ENCODE data around the gene XRN1.
"Not testable (repeated sequence)": the region's sequence is repeated elsewhere in the genome, so short reads cannot be mapped to it uniquely, and the experiment has no call there.

The XRN1 gene

DNA sequence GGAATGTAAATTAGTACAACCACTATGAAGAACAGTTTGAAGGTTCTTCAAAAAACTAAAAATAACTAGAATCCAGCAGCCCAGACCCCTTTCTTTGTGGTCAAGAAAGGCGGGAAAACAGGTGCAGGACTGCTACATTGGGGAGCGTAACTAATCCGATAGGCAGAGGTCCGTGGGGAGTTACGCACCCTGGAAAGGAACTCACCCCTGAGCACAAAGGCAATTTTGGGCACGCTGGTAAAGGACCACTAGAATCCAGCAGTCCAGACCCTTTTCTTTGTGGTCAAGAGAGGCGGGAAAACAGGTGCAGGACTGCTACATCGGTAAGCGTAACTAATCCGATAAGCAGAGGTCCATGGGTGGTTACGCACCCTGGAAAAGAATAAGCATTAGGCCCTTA lies 9.7 kb downstream of the XRN1 start:
- not testable (repeated sequence) for DNase-seq (ENCODE audit: low read depth)

DNA sequence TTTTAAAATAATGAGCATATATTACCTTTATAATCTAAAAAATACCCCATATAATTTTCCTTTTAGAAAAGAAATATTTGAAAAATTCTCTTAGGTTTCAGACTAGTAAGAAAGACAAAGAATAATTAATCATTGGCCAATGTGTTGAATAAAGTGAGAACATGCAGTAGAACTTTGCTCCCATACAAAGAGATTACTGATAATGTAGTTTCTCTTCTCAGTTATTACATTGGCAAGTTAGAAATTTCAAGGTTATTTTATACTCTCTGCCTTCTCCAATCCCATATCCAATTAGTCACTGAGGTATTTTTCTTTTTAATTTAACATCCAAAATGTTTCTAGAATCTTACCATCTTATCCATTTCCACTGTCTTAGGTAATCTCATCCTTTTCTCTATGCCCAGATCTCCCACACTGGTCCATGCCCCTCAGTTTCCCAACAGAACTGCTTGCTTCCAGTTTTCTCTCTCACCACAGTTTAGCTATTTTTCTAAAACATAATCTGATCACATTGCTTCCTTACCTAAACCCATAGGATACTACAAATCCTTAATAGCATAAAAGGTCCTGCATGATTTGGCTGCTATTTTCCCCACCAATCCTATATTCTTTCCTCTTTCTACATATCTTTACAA lies 10.8 kb downstream of the XRN1 start:
- no peak for DNase-seq (ENCODE audit: low read depth)

DNA sequence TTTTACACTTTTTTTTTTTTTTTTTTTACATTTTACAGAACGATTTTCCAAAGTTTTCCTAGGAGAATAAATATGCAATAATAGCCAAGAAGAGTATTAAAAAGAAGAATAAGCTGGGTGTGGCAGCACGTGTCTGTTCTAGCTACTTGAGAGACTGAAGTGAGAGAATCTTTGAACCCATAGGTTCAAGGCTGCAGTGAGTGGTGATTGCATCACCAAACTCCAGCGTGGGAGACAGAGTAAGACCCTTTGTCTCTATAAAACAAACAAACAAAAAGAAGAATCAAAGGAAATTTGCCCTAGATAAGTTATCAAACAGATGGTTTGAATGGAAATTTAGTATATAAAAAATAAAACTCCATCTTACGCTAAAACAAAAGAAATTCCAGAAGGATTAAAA lies 13.3 kb downstream of the XRN1 start:
- no peak for DNase-seq (ENCODE audit: low read depth)

DNA sequence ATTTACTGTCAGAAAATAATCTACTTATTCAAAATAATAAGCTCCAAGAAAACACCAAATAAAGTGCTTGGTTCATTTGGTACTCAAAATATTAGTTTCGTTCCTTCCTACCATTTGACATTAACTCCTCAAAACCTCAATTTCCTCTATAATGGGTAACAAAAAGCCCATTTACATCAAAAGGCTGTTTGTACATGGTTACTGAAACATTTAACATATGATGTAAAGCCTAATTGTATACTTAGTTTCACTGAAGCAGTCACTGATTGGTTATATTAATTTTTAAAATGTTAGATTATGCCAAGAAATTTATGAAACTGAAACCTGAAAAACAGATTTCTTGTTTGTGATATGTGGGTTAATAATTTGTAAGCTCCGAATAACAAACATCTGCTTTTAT lies 14.7 kb downstream of the XRN1 start:
- no peak for DNase-seq (ENCODE audit: low read depth)

DNA sequence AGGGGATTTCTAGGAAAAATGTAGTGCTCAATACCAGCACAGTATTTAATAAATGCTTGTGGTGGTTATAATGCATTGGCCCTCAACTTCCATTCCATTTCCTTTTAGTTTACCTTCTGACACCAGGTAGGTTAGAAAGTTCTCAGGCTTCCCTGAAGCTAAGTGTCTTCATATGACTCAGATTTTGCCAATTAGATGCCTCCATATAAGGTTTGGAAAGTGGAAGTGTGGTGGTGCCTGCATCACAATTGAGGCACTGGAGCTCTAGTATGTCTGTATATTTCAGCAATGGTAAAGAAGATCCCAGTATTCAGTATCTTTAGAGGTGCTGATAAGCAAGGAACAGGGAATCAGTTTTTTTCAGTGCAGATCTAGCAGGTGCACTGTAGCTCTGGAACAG lies 18.3 kb downstream of the XRN1 start:
- DNase-seq (ENCODE audit: low read depth), result no peak

DNA sequence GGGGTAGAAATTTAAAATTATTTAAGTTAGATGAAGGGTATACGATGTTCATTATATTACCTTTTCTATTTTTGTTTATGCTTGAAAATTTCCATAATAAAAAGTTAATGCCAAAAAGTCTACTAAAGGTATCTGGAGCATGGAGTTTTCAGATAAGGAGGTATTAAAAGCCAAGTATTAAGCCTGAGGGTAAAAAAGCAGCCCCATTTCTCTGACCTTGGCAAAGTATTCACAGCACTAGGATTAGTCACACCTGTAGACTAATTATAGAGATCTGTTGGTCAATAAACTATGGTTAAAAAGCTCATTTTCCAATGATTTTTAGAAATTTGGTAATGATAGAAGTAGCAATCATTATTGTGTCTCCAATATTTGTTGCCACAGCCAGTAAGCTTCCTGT lies 23.1 kb downstream of the XRN1 start:
- DNase-seq (ENCODE audit: low read depth), result no peak

DNA sequence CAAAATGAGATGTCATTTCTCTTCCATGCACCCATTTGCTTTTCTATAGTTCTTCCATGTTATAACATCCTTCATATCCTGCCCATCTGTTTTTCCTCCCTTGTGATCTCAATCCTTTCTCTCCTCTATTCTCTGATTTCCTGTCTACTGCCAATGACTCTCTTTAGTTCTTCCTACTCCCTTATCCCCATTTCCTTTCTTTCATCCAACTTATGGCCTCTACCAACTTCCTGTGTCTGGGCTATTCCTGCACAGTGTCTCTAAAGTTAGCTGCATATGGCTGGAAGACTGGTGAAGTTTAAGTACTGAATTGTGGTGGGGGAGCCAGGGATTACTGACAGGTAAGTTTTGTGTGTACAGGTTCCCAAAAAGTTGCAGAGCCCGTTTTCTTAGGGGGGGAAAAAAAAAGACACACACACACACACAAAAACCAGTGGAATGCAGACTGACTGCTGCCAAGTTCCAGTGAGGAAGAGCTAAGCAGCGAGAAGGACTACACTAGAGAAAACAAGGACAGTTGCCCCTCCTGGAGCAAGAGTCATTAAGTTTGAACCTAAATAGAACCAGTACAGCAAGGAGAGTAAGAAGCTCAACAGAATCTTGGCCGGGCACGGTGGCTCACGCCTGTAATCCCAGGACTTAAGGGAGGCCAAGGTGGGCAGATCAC lies 28.8 kb downstream of the XRN1 start:
- no peak for DNase-seq (ENCODE audit: low read depth)

DNA sequence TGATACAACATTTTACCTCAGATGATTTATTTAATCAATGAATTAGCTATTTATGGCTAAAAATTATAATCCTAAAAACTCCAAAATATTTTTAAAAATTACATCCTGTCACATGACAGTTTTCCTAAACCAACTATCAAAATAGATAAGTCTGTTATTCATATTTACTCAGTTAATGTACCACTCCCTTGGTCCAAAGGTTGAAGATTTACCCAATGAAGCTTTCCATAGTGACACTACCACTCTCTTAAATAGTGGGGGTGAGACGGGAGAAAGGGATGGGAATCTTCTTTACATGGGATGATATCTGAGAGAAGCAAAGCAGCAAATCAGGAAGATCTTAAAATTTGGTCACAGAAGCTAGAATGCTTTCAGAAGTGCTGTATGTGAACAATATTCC lies 30.5 kb downstream of the XRN1 start:
- DNase-seq (ENCODE audit: low read depth), result no peak

DNA sequence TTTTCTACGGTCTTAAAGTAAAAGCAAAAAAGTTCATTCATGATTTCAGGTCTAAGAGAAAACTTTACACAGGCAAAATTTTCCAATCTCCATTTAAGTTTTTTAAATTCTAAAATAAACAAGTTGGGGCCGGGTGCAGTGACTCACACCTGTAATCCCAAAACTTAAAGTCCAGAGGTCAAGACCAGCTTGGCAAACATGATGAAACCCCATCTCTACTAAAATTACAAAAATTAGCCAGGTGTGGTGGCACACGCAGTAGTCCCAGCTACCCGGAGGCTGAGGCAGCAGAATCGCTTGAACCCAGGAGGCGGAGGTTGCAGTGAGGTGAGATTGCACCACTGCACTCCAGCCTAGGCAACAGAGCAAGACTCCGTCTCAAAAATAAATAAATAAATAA lies 47.3 kb downstream of the XRN1 start:
- not testable (repeated sequence) for DNase-seq (ENCODE audit: low read depth)

DNA sequence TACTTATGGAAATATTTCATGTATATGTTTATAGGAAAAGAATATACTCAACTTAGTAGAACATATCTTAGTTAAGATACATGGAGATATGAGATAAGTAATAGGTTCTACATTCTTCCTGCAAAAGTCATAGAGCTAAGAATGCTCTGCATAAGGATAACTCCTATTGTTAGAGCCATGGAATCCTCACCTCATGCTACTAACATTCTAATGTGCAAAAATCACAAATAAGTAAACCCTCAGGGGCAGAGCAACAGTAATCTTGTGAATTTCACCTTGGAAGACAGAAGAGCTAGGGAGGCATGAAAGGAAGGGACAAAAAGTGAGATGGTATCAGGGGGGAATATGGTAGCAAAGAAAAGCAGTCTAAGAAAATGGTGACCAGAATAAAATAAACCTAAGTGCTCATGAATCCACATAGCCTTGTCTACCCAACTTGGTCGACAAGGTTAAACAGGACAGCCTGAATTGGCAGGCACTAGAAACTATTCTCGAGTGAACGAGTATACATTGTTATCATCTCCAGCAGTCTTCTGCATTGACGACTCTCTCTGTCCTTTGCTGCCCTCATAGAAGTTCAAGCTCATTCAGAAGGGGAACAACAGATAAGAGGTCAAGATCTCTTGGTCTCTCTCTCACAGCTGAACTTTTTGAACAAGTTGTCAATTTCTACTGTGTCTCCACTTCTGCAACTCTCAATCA lies 52.8 kb downstream of the XRN1 start:
- DNase-seq (ENCODE audit: low read depth), result no peak

DNA sequence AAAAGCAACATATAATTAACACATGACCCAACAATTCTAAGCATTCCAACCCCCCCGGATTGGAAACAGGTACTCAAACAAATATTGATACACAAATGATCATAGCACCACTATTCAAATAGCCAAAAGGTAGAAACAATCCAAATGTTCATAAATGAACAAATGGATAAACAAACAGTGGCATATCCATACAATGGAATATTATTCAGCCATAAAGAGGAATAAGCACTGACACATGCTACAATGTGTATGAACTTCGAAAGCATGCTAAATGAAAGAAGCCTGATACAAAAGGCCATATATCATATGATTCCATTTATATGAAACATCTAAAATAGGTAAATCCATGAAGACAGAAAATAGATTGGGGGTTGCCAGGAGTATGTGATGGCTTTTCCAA lies 62.8 kb downstream of the XRN1 start:
- no peak for DNase-seq (ENCODE audit: low read depth)

DNA sequence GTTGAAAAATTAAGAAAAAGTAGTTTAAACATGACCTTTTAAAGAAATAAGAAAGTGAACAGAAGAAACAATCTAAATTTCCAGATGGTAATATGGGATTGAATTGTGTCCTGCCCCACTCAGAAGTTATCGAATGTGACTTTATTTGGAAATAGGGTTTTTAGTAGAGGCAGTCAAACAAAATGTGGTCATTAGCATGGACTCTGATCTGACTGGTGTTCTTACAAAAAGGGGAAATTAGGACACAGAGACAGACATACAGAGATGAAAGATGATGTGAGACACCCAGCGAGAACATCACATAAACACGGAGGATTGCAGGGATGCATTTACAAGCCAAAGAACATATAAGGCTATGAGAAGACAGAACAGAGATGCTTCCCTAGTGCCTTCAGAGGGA lies 73.2 kb downstream of the XRN1 start:
- DNase-seq (ENCODE audit: low read depth), result no peak

DNA sequence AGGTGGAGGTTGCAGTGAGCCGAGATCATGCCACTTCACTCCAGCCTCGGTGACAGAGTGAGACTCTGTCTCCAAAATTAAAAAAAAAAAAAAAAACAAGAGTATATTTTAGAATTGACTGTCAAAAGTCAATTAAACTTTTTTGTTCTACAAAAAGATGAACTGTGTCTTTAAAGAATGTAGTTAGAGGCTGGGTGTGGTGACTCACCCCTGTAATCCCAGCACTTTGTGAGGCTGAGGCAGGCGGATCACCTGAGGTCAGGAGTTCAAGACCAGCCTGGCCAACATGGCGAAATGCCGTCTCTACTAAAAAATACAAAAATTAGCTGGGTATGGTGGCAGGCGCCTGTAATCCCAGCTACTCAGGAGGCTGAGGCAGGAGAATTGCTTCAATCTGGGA lies 78.3 kb downstream of the XRN1 start:
- not testable (repeated sequence) for DNase-seq (ENCODE audit: low read depth)

DNA sequence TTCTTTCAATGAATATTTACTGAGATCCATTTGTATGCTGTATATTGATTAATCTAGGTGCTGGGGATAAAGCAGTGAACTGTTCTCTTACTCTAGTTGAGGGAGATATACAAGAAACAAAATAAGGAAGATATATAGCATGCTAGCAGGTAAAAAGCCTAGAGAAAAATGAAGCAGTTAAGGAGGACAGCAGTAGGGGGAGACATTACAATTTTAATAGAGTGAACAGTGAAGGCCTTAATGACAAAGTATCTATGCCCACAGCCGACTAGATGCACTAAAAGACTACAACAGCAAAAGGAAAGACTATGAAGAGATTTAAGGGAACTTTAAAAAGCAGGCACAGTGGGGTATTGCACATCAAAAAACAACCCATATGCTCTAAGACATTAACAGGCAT lies 81.4 kb downstream of the XRN1 start:
- DNase-seq (ENCODE audit: low read depth), result no peak

DNA sequence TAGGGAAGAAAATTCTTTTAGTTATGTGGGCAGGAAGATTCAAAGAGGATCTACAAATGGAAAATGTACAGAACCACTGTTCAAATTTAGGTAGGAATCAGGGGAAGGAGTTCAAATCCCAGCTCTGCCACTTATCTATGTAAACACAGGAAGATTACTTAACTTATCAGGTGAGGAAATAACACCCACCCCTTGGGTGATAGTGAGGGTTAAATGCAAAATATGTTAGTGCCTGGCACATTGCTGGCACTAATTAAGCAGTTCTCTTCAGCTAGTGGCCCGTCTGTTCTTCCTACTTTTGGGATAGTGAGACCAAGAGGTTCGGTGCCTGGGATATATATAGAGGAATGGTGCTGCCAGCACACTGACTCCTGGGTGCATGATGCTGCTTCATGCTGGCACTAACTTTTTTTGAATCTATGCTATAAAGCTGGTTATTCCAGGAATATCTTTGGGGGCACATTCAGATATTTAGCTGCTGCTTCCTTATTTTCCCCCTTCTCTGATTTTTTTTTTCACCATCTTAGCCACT lies 83.8 kb downstream of the XRN1 start:
- DNase-seq (ENCODE audit: low read depth), result no peak

DNA sequence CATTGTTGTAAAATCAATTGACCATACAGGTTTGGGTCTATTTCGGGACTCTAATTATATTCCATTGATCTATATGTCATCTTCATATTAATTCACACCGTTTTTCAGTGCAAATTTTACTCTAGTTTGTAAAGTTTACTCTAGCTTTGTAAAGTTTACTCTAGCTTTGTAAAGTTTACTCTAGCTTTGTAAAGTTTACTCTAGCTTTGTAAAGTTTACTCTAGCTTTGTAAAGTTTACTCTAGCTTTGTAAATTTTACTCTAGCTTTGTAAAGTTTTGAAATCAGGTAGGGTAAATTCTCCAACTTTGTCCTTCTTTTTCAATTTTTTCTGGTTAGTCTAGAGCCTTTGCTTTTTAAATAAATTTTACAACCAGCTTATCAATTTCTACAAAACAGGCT lies 84.4 kb downstream of the XRN1 start:
- DNase-seq (ENCODE audit: low read depth), result not testable (repeated sequence)

DNA sequence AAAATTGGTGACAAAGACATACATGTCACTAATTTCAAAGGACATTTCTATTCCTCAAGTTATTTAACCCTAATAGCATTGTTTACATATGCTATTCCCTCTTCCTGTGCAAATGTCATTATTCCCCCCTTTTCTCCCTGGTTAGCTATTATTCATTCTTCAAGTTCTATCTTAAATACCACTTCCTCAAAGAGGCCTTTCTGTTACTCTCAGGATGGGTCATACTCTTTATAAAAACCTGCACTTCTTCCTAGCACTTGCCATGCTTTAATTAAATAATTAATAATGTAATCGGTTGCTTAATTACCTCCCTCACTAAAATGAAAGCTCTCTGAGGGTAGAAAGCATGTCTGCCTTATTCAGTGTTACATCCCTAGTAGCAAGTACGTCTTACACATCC lies 88.5 kb downstream of the XRN1 start:
- DNase-seq (ENCODE audit: low read depth), result no peak

DNA sequence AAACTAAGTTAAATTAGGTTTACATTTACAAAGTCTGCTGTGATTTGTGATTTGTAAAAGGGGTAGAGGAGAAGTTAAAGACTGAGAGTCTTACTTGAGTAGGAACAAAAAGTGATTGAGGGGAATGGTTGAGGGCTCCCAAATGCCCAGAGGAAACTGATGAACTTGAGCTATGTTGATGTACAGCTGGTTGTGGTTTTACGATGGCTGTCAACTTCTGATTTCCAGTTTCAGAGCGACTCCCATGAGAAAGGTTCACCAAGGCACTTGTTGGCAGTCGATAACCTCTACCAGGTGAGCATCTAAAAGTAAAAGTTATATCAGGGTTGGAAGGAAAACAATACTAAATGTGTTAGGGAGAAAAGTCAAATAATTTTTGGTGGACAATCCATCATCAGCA lies 91.0 kb downstream of the XRN1 start:
- no peak for DNase-seq (ENCODE audit: low read depth)

DNA sequence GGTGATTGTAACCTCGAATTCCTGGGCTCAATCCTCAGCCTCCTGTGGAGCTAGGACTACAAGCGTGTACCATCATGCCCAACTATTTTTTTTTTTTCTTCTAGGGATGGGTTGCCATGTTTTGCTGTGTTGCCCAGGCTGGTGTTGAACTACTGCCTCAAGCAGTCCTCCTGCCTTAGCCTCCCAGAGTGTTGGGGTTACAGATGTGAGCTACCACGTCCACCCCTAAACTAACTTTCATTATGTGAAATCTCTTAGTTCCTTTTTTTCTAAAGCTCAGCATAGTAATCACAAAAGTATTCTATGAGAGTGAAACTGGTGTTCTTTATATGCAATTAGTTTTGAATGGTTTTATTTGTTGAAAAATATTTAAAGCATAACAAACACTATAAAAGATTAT lies 92.1 kb downstream of the XRN1 start:
- DNase-seq (ENCODE audit: low read depth), result no peak

DNA sequence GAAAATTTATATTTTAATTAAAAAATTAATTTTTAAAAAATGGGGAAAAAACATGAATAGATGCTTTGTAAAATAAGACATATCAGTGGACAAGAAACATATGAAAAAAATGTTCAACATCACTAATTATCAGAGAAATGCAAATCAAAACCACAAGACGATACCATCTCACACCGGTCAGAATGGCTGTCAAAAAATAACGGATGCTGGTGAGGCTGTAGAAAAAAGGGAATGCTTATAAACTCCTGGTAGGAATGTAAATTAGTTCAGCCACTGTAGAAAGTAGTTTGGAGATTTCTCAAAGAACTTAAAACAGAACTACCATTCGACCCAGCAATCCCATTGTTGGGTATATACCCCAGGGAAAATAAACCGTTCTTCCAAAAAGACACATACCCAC lies 93.8 kb downstream of the XRN1 start:
- DNase-seq (ENCODE audit: low read depth), result no peak

DNA sequence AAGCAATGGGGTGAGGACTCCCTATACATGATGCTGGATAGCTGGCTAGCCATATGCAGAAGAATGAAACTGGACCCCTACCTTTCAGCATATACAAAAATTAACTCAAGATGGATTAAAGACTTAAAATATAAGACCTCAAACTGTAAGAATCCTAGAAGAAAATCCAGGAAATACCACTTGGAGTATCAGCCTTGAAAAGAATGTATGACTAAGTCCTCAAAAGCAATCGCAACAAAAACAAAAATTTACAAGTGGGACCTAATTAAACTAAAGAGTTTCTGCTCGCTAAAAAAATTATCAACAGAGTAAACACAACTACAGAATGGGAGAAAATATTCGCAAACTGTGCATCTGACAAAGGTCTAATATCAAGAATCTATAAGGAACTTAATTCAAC lies 94.3 kb downstream of the XRN1 start:
- DNase-seq (ENCODE audit: low read depth), result no peak

DNA sequence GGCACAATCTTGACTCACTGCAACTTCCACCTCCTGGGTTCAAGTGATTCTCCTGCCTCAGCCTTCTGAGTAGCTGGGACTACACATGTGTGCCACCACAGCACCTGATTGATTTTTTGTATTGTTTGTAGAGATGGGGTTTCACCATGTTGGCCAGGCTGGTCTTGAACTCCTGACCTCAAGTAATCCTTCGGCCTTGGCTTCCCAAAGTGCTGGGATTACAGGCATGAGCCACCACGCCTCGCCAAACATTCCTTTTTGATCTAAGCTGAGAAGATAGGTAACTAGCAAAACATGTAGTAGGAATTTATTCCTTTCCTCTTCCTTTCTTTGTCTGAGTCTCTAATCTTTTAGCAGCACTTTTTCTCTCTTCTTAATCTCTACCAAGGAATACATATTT lies 95.1 kb downstream of the XRN1 start:
- DNase-seq (ENCODE audit: low read depth), result not testable (repeated sequence)

DNA sequence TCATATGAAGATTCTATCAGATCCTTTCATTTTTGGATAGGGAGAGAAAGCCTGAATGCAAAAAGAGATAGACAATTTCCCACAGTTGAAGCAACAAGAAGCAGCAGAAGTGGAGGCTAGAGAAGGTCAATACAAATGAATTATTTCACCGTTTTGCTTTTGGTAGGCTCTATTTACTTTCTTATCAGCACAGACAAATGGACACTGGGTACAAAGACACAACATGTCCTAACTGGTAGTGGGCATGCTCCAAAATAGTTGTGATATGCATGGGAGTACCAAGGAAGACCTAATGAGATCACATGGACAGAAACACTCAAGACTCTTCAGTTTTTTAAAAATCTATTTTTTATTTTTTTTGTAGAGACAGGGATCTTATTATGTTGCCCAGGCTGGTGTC lies 99.4 kb downstream of the XRN1 start:
- DNase-seq (ENCODE audit: low read depth), result no peak
